Measurements from ENCODE around the gene SHISA7.

Gene SHISA7

GRCh38 chr19:55443045-55443823, at the start of gene SHISA7:
Gene SHISA7, minus strand, starts transcription at chr19:55443300. Its CDS starts 437 bp downstream, at chr19:55442863.
- no peak for TF ChIP-seq CTCF (IDR thresholded peaks at IDR 0.05; ENCODE audit: borderline replicate concordance, control extremely low read depth, extremely low read depth, insufficient read depth, missing control alignments)
- in situ Hi-C loops (cut with MboI; ENCODE audit: low sequenced_read_pairs, unreplicated experiment): no loop called here

GRCh38 chr19:55492362-55492944, 49.4 kb upstream of the SHISA7 start:
- DNase-seq (ENCODE audit: low spot score): no peak
- in situ Hi-C loops (cut with MboI; ENCODE audit: low sequenced_read_pairs, unreplicated experiment): no loop called here
- no peak for TF ChIP-seq CTCF (IDR thresholded peaks at IDR 0.05; ENCODE audit: borderline replicate concordance, control extremely low read depth, extremely low read depth, insufficient read depth, missing control alignments)

More at GRCh38 chr19:55443045-55443823, at the start of gene SHISA7:
- no peak for DNase-seq (ENCODE audit: low spot score)

GRCh38 chr19:55491546-55492360, 48.7 kb upstream of the SHISA7 start:
- DNase-seq (ENCODE audit: low spot score): no peak
- in situ Hi-C loops (cut with MboI; ENCODE audit: low sequenced_read_pairs, unreplicated experiment): no loop called here
- no peak for TF ChIP-seq CTCF (IDR thresholded peaks at IDR 0.05; ENCODE audit: borderline replicate concordance, control extremely low read depth, extremely low read depth, insufficient read depth, missing control alignments)

GRCh38 chr19:55490478-55491432, 47.7 kb upstream of the SHISA7 start:
- in situ Hi-C loops (cut with MboI; ENCODE audit: low sequenced_read_pairs, unreplicated experiment): no loop called here
- DNase-seq (ENCODE audit: low spot score): no peak
- no peak for TF ChIP-seq CTCF (IDR thresholded peaks at IDR 0.05; ENCODE audit: borderline replicate concordance, control extremely low read depth, extremely low read depth, insufficient read depth, missing control alignments)

- DNase-seq (ENCODE audit: low spot score): no peak
- no peak for TF ChIP-seq CTCF (IDR thresholded peaks at IDR 0.05; ENCODE audit: borderline replicate concordance, control extremely low read depth, extremely low read depth, insufficient read depth, missing control alignments)
- in situ Hi-C loops (cut with MboI; ENCODE audit: low sequenced_read_pairs, unreplicated experiment): no loop called here
Measured at GRCh38 chr19:55489711-55490477, 46.8 kb upstream of the SHISA7 start.

Measured in GM13976 (cell line).